HG03045 (cell line): ENCODE results near the gene MARCKSL1.
A peak's percentile ranks its signal among the peaks of the same experiment; 100 is the strongest.
"Not testable (repeated sequence)": the region's sequence is repeated elsewhere in the genome, so short reads cannot be mapped to it uniquely, and the experiment has no call there.

Experiments
- ATAC-seq: cut with Tn5 transposase; IDR thresholded peaks from one replicate; pipeline ENCODE4 v1.9.1; 2021; ENCODE audit warnings: mild to moderate bottlenecking, moderate library complexity; ENCODE audit not compliant: unreplicated experiment

MARCKSL1 gene

DNA sequence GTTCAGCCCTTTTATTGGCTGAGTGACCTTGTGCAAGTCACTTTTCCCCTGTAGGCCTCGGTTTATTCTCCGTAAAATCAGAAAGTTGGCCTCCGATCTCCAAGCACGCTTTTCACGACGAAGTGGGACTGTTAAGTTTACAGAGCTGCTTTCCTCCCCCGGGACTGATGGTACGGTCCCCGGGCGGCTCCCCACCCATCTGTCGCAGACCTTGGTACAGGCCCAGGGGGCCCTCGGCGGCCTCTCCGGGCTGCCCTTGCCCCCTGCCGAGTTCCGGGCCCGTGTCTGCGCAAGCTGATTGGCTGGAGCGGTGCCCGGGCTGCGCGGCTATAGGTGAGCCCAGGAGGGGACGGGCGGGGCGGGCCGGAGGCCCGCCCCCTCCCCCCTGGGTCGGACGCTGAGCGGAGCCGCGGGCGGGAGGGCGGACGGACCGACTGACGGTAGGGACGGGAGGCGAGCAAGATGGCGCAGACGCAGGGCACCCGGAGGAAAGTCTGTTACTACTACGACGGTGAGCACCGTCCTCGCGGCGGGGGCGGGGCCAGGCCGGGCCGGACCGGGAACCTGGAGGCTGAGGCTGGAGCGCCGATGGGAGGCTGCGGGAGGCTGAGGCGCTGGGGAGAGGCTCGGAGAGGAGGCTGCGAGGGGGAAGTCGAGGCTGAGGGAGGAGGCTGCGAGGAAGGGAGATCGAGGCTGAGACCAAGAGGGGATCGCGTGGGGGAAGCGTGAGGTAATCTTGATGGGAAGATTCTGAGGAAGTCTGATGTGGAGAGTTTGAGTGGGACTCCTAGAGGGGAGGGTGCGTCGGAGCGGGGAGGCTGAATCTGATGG is 44.1 kb downstream of the MARCKSL1 start, which contains the start of gene HDAC1:
Gene HDAC1 (plus strand): TSS at position 376 of the 831 bp plus-strand sequence. CDS start 87 bp downstream, at position 463.
- peak; percentile 97 for ATAC-seq

DNA sequence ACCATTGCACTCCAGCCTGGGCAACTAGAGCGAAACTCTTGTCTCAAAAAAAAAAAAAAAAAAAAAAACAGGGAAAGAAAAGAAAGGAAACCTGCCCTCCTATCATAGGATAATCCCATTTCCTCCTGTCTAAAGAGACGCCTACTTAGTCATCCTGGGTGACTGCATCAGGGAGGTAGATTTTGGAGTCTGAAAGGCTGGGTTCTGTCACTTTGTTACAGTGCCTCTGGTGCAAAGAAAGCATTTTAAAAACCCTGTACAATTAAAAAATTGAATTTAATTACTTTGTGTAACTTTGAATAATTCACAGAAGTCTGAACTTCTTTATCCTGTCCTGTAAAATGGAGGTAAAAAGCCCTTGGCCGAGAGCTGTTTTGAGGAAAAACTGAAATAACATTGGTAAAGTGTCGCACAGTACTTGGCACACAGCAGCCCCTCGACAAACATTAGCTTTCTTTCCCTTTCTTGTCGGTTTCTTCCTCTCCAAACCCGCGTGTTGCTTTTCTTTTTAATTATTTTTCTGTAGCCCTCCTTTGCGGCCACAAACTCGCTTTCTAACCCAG is 44.8 kb downstream of the MARCKSL1 start:
- no peak for ATAC-seq

DNA sequence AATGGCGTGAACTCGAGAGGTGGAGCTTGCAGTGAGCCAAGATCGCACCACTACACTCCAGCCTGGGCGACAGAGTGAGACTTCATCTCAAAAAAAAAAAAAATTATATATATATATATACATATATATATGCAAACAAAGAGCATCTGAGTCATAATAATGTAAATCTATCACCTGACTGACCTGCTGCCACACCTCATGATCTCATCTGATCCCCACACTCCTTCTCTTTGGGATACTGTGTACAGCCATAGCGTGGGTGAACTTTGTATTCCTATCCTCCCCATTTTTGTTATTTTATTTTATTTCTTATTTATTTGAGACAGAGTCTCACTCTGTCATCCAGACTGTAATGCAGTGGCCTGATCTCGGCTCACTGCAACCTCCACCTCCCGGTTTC is 46.8 kb downstream of the MARCKSL1 start:
- ATAC-seq: no peak

DNA sequence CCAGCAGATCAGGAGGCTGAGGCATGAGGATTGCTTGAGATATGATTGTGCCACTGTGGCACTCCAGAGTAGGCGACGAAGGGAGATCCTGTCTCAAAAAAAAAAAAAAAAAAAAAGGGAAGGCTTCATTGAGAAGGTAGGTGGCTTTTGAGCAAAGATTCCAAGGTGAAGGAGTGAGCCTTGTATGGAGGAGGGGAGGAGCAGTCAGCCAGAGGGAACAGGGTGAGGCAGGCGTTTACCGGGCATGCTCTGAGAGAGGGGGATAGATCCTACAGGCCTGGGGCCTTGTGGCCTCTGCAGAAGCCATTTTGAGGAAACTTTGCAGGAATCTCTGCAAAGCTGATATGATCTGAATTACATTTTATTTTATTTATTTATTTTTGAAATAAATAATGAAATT is 49.3 kb downstream of the MARCKSL1 start:
- no peak for ATAC-seq

DNA sequence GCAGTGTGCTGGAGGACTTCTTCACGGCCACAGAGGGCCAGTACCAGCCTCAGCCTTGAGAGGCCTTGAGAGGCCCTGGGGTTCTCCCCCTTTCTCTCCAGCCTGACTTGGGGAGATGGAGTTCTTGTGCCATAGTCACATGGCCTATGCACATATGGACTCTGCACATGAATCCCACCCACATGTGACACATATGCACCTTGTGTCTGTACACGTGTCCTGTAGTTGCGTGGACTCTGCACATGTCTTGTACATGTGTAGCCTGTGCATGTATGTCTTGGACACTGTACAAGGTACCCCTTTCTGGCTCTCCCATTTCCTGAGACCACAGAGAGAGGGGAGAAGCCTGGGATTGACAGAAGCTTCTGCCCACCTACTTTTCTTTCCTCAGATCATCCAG is 50.4 kb downstream of the MARCKSL1 start:
- no peak for ATAC-seq

DNA sequence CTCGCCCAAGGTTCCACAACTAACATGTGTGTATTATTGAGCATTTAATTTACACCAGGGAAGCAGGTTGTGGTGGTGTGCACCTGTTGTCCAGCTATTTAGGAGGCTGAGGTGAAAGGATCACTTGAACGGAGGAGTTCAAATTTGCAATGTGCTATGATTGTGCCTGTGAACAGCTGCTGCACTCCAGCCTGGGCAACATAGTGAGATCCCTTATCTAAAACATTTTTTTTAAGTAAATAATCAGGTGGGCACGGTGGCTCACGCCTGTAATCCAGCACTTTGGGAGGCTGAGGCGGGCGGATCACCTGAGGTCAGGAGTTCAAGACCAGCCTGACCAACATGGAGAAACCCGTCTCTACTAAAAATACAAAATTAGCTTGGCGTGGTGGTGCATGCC is 51.3 kb downstream of the MARCKSL1 start:
- not testable (repeated sequence) for ATAC-seq
